GM12878 (cell line): ENCODE results near the gene CCDC102B.

ENCODE experiments used
- LARP7 ChIP-seq: fragments of 450-650 bp; IDR thresholded peaks from 2 replicates; pipeline ENCODE4 v1.6.1; 2017; ENCODE audit warnings: mild to moderate bottlenecking
- POLR2AphosphoS5 ChIP-seq: IDR thresholded peaks from 2 replicates; pipeline ENCODE4 v1.6.1; 2011; ENCODE audit warnings: mild to moderate bottlenecking, low read length, inconsistent platforms
- RFX5 ChIP-seq: IDR thresholded peaks from 2 replicates; pipeline ENCODE4 v1.6.1; 2011; ENCODE audit warnings: low read depth, low read length, improper control_type of control experiment
- SRF ChIP-seq, 2 experiments: IDR thresholded peaks; 2 replicates each; pipeline ENCODE4 v1.6.1; 2011; ENCODE audit warnings: low read depth in 2 of 2, low read length in 2 of 2, mild to moderate bottlenecking in 1 of 2, moderate library complexity in 1 of 2
- STAT1 ChIP-seq: fragments of 450-650 bp; conservative IDR thresholded peaks from 2 replicates; pipeline ENCODE4 v1.6.1; 2014; ENCODE audit warnings: antibody characterized with exemption, mild to moderate bottlenecking
- SUPT20H ChIP-seq: IDR thresholded peaks from 2 replicates; pipeline ENCODE4 v1.6.1; 2011; ENCODE audit warnings: low read depth, mild to moderate bottlenecking, low read length, moderate library complexity, borderline replicate concordance; ENCODE audit not compliant: control insufficient read depth
- TF ChIP-seq, protein P1 (sequence below): IDR thresholded peaks from 2 replicates; pipeline ENCODE4 v1.6.1; 2011; ENCODE audit warnings: borderline replicate concordance, low read depth, mild to moderate bottlenecking, moderate library complexity, low read length; ENCODE audit not compliant: insufficient read depth, poor library complexity, severe bottlenecking

GRCh38 chr18:68916734-68917133 is 118.9 kb downstream of the CCDC102B start:
- TF ChIP-seq, protein P1, sequence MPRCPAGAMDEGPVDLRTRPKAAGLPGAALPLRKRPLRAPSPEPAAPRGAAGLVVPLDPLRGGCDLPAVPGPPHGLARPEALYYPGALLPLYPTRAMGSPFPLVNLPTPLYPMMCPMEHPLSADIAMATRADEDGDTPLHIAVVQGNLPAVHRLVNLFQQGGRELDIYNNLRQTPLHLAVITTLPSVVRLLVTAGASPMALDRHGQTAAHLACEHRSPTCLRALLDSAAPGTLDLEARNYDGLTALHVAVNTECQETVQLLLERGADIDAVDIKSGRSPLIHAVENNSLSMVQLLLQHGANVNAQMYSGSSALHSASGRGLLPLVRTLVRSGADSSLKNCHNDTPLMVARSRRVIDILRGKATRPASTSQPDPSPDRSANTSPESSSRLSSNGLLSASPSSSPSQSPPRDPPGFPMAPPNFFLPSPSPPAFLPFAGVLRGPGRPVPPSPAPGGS, result no peak
- no peak for TF ChIP-seq STAT1
- TF ChIP-seq SUPT20H, result no peak
- no peak for TF ChIP-seq RFX5
- no peak for TF ChIP-seq POLR2AphosphoS5
- TF ChIP-seq LARP7, result no peak
- no peak for TF ChIP-seq SRF (IDR thresholded peaks at IDR 0.05; ENCODE audit: low read depth in 2 of 2, low read length in 2 of 2)
